Activated CD4-positive, alpha-beta T cell treated with anti-CD3 and anti-CD28 coated beads for 1 hour (primary cell): ENCODE measurements around the gene DDHD1.

Experiments used
- DNase-seq: peaks from one replicate; pipeline ENCODE4 v3.0.0-alpha.2; 2020

The DDHD1 gene

GRCh38 chr14:52987042-52987441 is 166.1 kb downstream of the DDHD1 start:
- DNase-seq: no peak
